Loucy (cell line): ENCODE data around the gene IREB2.

Experiments used
- EZH2phosphoT487 ChIP-seq: fragments of 200-600 bp; IDR thresholded peaks from 2 replicates; pipeline ENCODE4 v1.6.1; 2018; ENCODE audit warnings: antibody characterized with exemption, mild to moderate bottlenecking, moderate library complexity, borderline replicate concordance
- TF ChIP-seq, protein P1 (sequence below): fragments of 200-600 bp; sonication (generic); conservative IDR thresholded peaks from 2 replicates; pipeline ENCODE4 v1.5.1; 2014; ENCODE audit warnings: mild to moderate bottlenecking, antibody characterized with exemption, low read length

DNA sequence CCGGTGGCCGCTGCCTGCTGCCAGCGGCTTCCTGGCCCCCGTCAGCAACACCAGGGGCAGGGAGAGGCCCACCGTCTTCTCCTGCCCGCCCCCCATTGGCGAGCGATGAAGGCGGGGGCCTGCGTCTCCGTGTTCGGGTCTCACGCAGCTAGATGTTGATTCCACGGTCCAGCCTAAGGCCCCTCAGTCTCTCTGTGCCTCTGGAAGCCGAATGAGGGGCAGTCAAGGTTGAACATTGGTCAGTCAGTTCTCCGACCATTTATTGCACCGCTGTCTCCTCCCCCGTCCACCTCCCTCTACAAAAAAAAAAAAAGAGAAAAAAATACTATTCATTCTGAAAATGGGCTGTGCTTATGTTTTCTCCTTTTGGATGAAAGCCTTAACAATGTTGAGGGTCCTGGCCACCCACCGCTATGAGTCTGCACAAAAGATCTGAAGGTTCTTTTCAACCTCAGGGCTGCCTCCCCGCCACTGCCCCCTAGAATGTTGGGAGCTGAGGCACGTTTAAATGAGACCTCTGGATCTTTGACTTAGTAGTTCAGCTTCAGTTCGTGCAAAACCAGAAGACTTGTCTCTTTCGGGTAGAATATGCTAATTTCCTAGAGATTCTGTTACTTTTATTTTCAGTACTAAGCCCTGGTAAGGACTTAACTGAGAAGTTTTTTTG lies 736 bp downstream of the IREB2 start:
- TF ChIP-seq, protein P1, sequence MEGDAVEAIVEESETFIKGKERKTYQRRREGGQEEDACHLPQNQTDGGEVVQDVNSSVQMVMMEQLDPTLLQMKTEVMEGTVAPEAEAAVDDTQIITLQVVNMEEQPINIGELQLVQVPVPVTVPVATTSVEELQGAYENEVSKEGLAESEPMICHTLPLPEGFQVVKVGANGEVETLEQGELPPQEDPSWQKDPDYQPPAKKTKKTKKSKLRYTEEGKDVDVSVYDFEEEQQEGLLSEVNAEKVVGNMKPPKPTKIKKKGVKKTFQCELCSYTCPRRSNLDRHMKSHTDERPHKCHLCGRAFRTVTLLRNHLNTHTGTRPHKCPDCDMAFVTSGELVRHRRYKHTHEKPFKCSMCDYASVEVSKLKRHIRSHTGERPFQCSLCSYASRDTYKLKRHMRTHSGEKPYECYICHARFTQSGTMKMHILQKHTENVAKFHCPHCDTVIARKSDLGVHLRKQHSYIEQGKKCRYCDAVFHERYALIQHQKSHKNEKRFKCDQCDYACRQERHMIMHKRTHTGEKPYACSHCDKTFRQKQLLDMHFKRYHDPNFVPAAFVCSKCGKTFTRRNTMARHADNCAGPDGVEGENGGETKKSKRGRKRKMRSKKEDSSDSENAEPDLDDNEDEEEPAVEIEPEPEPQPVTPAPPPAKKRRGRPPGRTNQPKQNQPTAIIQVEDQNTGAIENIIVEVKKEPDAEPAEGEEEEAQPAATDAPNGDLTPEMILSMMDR = peak; percentile 49
- no peak for TF ChIP-seq EZH2phosphoT487
